DND-41 (cell line): ENCODE data around the gene CYTH4.

Experiments used
- EZH2 ChIP-seq: IDR thresholded peaks from 3 replicates; pipeline ENCODE4 v1.6.1; 2012; ENCODE audit warnings: borderline replicate concordance, low read depth, mild to moderate bottlenecking, moderate library complexity, low read length, inconsistent platforms; ENCODE audit not compliant: severe bottlenecking
- TF ChIP-seq, protein P1 (sequence below): IDR thresholded peaks from 2 replicates; pipeline ENCODE4 v1.5.1; 2012; ENCODE audit warnings: borderline replicate concordance, low read length, moderate library complexity, mild to moderate bottlenecking; ENCODE audit not compliant: poor library complexity, severe bottlenecking; ENCODE audit errors: extremely low read depth

DNA sequence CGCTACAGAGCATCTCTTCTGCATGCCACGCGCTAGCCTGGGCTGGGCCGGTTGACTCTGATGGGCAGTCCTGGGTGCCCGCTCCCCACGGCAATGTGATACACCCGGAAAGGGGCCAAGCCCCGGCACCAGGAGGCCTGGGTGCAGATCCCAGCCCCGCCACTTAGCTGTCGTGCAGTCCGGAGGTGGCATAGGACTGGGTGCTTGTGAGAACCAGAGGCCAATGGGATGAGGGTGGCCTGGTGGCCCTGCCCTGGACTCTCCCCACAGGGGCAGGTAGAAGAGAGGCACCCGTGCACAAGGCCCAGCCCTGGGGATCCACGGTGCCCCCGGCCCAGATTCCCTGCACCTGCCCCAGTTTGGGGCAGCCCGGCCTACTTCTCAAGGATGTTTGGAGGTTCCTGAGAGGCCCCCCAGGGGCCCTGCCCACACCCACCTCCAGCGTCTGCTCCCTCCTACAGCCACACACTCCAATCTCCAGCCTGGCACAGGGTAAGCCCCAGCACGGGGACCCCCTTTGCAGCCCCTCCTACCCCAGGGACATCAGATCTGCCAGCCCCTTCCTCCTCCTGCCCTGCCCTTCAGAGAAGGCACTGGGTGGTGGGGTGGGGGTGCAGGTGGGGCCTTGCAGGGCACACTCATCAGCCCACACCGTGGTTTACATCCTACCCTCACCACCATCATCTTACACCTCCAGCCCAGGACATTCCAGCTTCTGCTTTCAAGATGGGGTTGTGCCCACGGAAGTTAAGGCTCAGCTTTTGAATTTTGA is 66.9 kb downstream of the CYTH4 start:
- TF ChIP-seq EZH2 = no peak
- TF ChIP-seq, protein P1, sequence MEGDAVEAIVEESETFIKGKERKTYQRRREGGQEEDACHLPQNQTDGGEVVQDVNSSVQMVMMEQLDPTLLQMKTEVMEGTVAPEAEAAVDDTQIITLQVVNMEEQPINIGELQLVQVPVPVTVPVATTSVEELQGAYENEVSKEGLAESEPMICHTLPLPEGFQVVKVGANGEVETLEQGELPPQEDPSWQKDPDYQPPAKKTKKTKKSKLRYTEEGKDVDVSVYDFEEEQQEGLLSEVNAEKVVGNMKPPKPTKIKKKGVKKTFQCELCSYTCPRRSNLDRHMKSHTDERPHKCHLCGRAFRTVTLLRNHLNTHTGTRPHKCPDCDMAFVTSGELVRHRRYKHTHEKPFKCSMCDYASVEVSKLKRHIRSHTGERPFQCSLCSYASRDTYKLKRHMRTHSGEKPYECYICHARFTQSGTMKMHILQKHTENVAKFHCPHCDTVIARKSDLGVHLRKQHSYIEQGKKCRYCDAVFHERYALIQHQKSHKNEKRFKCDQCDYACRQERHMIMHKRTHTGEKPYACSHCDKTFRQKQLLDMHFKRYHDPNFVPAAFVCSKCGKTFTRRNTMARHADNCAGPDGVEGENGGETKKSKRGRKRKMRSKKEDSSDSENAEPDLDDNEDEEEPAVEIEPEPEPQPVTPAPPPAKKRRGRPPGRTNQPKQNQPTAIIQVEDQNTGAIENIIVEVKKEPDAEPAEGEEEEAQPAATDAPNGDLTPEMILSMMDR = no peak
